ENCODE results near the gene ZDHHC24.
"Not testable (repeated sequence)": the region's sequence is repeated elsewhere in the genome, so short reads cannot be mapped to it uniquely, and the experiment has no call there.

The ZDHHC24 gene

GRCh38 chr11:66545701-66546367 lies at the start of gene ZDHHC24:
Gene ZDHHC24 (minus strand): TSS chr11:66546048. CDS start chr11:66546003, 45 bp downstream.
- peak; percentile 98 for DNase-seq

- peak; percentile 71 for DNase-seq
Measured at GRCh38 chr11:66595245-66595904, 49.5 kb upstream of the ZDHHC24 start.

- DNase-seq = no peak
Measured at GRCh38 chr11:66593650-66594049, 47.8 kb upstream of the ZDHHC24 start.

GRCh38 chr11:66593303-66593635 lies 47.4 kb upstream of the ZDHHC24 start:
- DNase-seq = peak; percentile 22

GRCh38 chr11:66592457-66593302 lies 46.8 kb upstream of the ZDHHC24 start, which contains the start of the genes CCDC87 and CCS:
Gene CCDC87 (minus strand): TSS chr11:66593063. CDS start chr11:66593015, 48 bp downstream.
Gene CCS (plus strand): TSS chr11:66593185. CDS start chr11:66593262, 77 bp downstream.
- peak; percentile 98 for DNase-seq

- DNase-seq = no peak
Measured at GRCh38 chr11:66591175-66591574, 45.3 kb upstream of the ZDHHC24 start.

- no peak for DNase-seq
Measured at GRCh38 chr11:66589996-66590675, 44.3 kb upstream of the ZDHHC24 start.

- DNase-seq = not testable (repeated sequence)
Measured at GRCh38 chr11:66589315-66589714, 43.5 kb upstream of the ZDHHC24 start.

GRCh38 chr11:66586136-66586535 lies 40.3 kb upstream of the ZDHHC24 start:
- DNase-seq = no peak

- not testable (repeated sequence) for DNase-seq
Measured at GRCh38 chr11:66585447-66585846, 39.6 kb upstream of the ZDHHC24 start.

- not testable (repeated sequence) for DNase-seq
Measured at GRCh38 chr11:66582565-66583147, 36.8 kb upstream of the ZDHHC24 start.

- DNase-seq = no peak
Measured at GRCh38 chr11:66581261-66581660, 35.4 kb upstream of the ZDHHC24 start.

- no peak for DNase-seq
Measured at GRCh38 chr11:66580803-66581202, 35.0 kb upstream of the ZDHHC24 start.

- peak; percentile 75 for DNase-seq
Measured at GRCh38 chr11:66579017-66579606, 33.3 kb upstream of the ZDHHC24 start.

- no peak for DNase-seq
Measured at GRCh38 chr11:66570850-66571180, 25.0 kb upstream of the ZDHHC24 start.

- DNase-seq = no peak
Measured at GRCh38 chr11:66570079-66570849, 24.4 kb upstream of the ZDHHC24 start.

GRCh38 chr11:66569076-66569475 lies 23.2 kb upstream of the ZDHHC24 start:
- no peak for DNase-seq

- DNase-seq = peak; percentile 87
Measured at GRCh38 chr11:66568124-66568916, 22.5 kb upstream of the ZDHHC24 start, which contains the start of gene CTSF. Gene CTSF (minus strand): TSS chr11:66568606. CDS start chr11:66568486, 120 bp downstream.

- DNase-seq = no peak
Measured at GRCh38 chr11:66567787-66568123, 21.9 kb upstream of the ZDHHC24 start.

GRCh38 chr11:66566221-66566620 lies 20.4 kb upstream of the ZDHHC24 start:
- no peak for DNase-seq

GRCh38 chr11:66564984-66565383 lies 19.1 kb upstream of the ZDHHC24 start:
- no peak for DNase-seq

All from hematopoietic multipotent progenitor cell treated with erythropoietin and hydrocortisone succinate and interleukin-3 and kit ligand, for 4 days (in vitro differentiated cells).